Measurements from ENCODE around the gene MED15.
"Not testable (repeated sequence)": the region's sequence is repeated elsewhere in the genome, so short reads cannot be mapped to it uniquely, and the experiment has no call there.

Gene MED15

GRCh38 chr22:20615533-20616450 lies 108.4 kb downstream of the MED15 start:
- no peak for DNase-seq
- Histone ChIP-seq H3K27me3 (replicated peaks) (peaks cover 2% of the 10 kb centered on the region), H3K36me3 (replicated peaks) (no peaks in the 10 kb centered on the region), H3K4me3 (ENCODE audit: low read depth, low read length) (no peak overlapping the region), H3K27ac (no peak overlapping the region)
- in situ Hi-C loops (cut with HindIII; ENCODE audit: low pct_ligation_motif_present, low sequenced_read_pairs): no loop called here
- no peak for TF ChIP-seq CTCF (IDR thresholded peaks at IDR 0.05; ENCODE audit: low read depth, low read length, missing control alignments)

- no peak for TF ChIP-seq CTCF (IDR thresholded peaks at IDR 0.05; ENCODE audit: low read depth, low read length, missing control alignments)
- Histone ChIP-seq H3K27ac (no peak overlapping the region), H3K4me3 (ENCODE audit: low read depth, low read length) (no peak overlapping the region), H3K36me3 (replicated peaks) (no peaks in the 10 kb centered on the region), H3K27me3 (replicated peaks) (peaks cover 2% of the 10 kb centered on the region)
- no peak for DNase-seq
- in situ Hi-C loops (cut with HindIII; ENCODE audit: low pct_ligation_motif_present, low sequenced_read_pairs): no loop called here
These were observed 109.1 kb downstream of the MED15 start for GRCh38 chr22:20616451-20617043.

- Histone ChIP-seq H3K4me3 (ENCODE audit: low read depth, low read length) (no peak overlapping the region), H3K36me3 (replicated peaks) (no peaks in the 10 kb centered on the region), H3K27me3 (replicated peaks) (peaks cover 2% of the 10 kb centered on the region), H3K27ac (no peak overlapping the region)
- no peak for DNase-seq
- in situ Hi-C loops (cut with HindIII; ENCODE audit: low pct_ligation_motif_present, low sequenced_read_pairs): no loop called here
- no peak for TF ChIP-seq CTCF (IDR thresholded peaks at IDR 0.05; ENCODE audit: low read depth, low read length, missing control alignments)
These were observed 111.1 kb downstream of the MED15 start for GRCh38 chr22:20618488-20618887.

- no peak for TF ChIP-seq CTCF (IDR thresholded peaks at IDR 0.05; ENCODE audit: low read depth, low read length, missing control alignments)
- in situ Hi-C loops (cut with HindIII; ENCODE audit: low pct_ligation_motif_present, low sequenced_read_pairs): no loop called here
- no peak for DNase-seq
- Histone ChIP-seq H3K27ac (no peak overlapping the region), H3K4me3 (ENCODE audit: low read depth, low read length) (no peak overlapping the region), H3K27me3 (replicated peaks) (peaks cover 5% of the 10 kb centered on the region), H3K36me3 (replicated peaks) (no peaks in the 10 kb centered on the region)
These were observed 111.9 kb downstream of the MED15 start for GRCh38 chr22:20619045-20619892.

- H3K27ac ChIP-seq; in situ Hi-C loops (cut with HindIII; ENCODE audit: low pct_ligation_motif_present, low sequenced_read_pairs); H3K4me3 ChIP-seq (ENCODE audit: low read depth, low read length); H3K27me3 ChIP-seq (replicated peaks); DNase-seq; H3K36me3 ChIP-seq (replicated peaks): not testable (repeated sequence)
These were observed 112.4 kb downstream of the MED15 start for GRCh38 chr22:20619893-20620194.

GRCh38 chr22:20621162-20621561 lies 113.8 kb downstream of the MED15 start:
- no peak overlapping the region for H3K4me3 ChIP-seq (ENCODE audit: low read depth, low read length)
- no peak for DNase-seq
- H3K27me3 ChIP-seq (replicated peaks): peaks cover 6% of the 10 kb centered on the region
- no peak overlapping the region for H3K27ac ChIP-seq
- no peaks in the 10 kb centered on the region for H3K36me3 ChIP-seq (replicated peaks)
- in situ Hi-C loops (cut with HindIII; ENCODE audit: low pct_ligation_motif_present, low sequenced_read_pairs): no loop called here
- no peak for TF ChIP-seq CTCF (IDR thresholded peaks at IDR 0.05; ENCODE audit: low read depth, low read length, missing control alignments)

All from brain microvascular endothelial cell (primary cell).